HG03432 (cell line): Measurements from ENCODE around the gene ATXN1.

Experiments used
- ATAC-seq: cut with Tn5 transposase; IDR thresholded peaks from one replicate; pipeline ENCODE4 v1.9.1; 2021; ENCODE audit warnings: mild to moderate bottlenecking, moderate library complexity; ENCODE audit not compliant: unreplicated experiment

The ATXN1 gene

GRCh38 chr6:16518265-16518664 is 243.0 kb downstream of the ATXN1 start:
- ATAC-seq = no peak

GRCh38 chr6:16514249-16514648 is 247.0 kb downstream of the ATXN1 start:
- ATAC-seq = no peak

- ATAC-seq = peak; percentile 28
Observed at GRCh38 chr6:16512544-16513290, 248.5 kb downstream of the ATXN1 start.

GRCh38 chr6:16511723-16512489 is 249.4 kb downstream of the ATXN1 start:
- ATAC-seq = peak; percentile 70

- ATAC-seq = no peak
Observed at GRCh38 chr6:16511040-16511660, 250.1 kb downstream of the ATXN1 start.

GRCh38 chr6:16510245-16510644 is 251.0 kb downstream of the ATXN1 start:
- ATAC-seq = no peak

- ATAC-seq = no peak
Observed at GRCh38 chr6:16508959-16509358, 252.3 kb downstream of the ATXN1 start.

- no peak for ATAC-seq
Observed at GRCh38 chr6:16505711-16506357, 255.4 kb downstream of the ATXN1 start.

DNA sequence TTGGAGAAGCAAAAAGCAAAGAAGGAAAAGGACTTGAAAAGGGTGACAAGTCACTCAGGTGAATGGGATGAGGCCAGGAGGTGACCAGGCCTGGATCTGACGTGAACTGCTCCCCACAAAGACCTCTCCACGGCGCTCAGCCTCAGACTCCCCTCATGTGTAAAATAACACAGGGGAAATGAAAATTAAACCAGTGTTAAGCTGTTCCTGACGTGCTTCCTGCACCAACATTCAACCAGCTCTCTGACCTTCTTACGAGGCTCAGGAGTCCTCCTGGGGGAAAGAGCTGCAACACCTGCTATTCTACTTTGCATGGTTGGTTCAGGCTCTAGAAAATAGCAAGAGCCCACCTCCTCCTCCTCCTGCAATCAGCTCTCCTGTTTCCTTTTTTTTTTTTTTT is 256.7 kb downstream of the ATXN1 start:
- peak; percentile 26 for ATAC-seq

DNA sequence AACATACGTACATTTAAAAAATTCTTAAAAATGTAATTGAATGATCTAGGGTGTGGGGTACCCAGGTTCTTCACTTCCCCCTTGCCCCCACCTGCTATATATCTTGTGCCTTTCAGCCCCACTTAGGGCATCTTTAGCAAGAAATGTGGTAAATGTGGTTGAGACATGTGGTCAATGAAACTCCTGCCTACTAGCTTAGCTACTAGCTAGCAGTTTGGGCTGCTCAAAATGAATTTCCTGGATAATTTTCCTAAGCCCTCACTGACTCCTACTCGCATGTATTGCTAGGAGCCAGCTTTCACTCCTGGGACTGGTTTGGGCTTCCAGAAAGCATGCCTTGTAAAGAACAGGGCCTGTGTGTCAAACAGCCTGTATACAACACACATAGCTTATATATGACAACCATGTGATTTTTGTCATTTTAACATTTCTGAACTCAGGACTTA is 257.3 kb downstream of the ATXN1 start:
- peak; percentile 86 for ATAC-seq

DNA sequence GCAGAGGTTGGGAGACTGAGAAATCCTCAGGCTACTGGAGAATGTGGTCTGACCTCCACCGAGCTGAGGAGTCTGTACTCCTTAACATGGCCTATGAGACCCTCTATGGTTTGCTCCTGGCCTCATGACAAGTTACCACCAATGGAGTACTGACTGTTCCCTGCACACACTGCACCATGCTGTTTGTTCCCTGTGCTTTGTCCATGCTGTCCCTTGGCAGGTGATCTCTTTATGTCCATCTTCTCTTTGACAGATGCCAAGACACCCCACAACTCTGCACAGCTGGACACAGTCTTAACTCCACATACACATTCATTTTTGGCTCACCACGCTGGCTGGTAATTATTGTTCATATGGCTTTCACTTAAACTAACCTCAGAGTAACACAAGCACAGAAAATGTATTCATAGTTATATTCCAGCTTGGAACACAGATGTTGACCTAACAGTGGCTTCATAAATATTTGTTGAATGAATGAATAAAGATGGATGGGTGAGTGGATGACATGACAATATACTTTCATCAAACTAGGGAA is 258.0 kb downstream of the ATXN1 start:
- ATAC-seq = peak; percentile 37

- no peak for ATAC-seq
Observed at GRCh38 chr6:16498957-16499356, 262.3 kb downstream of the ATXN1 start.

GRCh38 chr6:16498237-16498636 is 263.0 kb downstream of the ATXN1 start:
- ATAC-seq = no peak

DNA sequence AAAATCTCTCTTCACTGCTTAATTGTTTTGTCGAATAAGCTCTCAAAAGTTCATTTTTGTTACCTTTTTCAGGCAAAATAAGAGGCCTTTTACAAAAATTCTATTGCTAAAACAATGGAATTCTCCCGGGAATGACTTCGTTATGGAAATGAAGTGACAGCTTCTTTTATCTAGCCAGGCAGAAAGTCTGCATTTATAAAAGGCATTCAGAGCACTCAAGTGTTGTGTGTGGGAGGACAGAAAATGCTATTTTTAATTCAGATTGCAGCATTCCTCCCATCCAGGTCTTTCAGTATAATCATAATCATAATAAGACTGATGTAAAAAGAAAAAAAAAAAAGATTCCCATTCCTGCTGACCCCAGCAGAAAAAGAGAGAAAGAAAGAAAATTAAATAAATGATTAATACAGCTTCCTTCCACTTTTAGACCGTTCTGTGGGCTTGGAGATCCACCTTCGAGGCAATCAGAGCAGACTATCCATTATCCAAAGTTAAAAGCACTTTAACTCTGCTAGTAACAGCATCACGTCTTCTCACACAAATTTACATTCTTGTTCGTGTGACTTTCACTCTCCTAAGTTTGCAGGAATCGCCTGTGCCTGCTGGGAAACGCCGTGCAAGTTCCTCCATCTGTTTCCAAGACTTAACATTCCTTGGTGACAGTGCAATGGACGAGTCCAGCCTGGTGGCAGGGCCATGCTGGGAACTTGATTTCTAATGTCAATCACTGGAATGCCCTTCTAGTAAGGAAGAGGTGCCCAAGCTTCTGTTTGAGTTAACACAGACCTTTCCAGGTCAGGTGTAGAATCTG is 264.1 kb downstream of the ATXN1 start:
- no peak for ATAC-seq

DNA sequence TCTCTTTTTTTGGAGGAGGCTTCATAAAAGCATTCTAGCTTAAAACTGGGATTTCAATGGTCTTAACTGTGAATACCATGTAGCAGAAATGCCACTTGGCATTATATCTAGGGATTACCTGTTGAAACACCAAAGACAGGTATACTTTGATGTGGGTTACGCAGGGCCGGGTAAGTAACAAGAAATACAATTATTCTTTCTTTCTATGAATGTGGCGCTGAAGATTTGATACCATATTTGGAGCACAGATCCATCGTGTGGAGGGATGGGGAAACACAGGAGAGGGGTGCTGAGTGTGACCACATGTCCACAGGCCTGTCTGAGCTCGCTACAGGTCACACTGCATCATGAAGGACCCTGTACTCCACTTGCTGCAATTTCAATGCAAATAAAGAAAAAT is 265.1 kb downstream of the ATXN1 start:
- no peak for ATAC-seq

GRCh38 chr6:16494793-16495192 is 266.5 kb downstream of the ATXN1 start:
- peak; percentile 94 for ATAC-seq

GRCh38 chr6:16493802-16494201 is 267.5 kb downstream of the ATXN1 start:
- no peak for ATAC-seq

- ATAC-seq = peak; percentile 34
Observed at GRCh38 chr6:16493112-16493511, 268.1 kb downstream of the ATXN1 start.

DNA sequence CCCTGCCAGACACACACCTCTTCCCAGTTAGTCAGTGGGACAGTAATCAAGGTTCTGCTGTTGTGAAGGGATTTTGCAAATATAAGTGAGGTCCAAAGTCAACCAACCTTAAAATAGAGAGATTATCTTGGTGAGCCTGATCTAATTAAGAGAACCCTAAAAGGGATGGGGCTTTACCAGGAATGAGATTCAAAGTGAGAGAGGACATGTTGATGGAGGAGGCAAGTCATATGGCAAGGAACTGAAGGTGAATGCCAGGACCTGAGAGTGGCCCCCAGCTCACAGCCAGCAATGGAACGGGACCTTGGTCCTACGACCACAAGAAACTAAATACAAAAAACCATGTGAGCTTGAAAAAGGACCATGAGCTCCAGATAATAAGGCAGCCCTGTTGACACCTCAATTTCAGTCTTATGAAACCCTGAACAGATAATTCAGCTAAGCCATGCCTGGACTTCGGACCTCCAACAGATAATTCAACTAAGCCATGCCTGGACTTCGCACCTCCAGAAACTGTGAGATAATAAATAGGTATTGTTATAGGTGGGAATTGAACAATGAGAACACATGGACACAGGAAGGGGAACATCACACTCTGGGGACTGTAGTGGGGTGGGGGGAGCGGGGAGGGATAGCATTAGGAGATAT is 269.5 kb downstream of the ATXN1 start:
- ATAC-seq = no peak

DNA sequence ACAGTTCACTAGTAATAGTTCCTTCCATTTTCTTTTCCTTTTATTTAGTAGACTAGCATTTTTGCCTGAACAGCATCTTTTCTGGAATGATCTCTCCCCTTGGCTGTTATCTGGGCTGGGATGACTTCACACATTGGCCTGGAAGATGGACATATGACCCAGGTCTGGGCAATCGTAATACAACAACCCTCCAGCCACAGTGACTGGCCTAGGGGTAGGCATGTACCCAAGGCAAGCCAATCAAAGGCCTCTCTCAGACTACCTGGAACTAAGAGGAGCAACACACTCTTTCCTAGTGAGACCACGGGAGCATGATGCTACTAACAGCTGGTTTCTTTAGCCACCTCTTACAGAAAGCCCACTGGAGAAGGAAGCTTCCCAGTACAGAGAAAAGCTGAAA is 270.6 kb downstream of the ATXN1 start:
- no peak for ATAC-seq
